Measurements from ENCODE around the gene EOLA1. TPM values are rescaled to one million over a fixed set of nuclear protein-coding genes. Genes with fewer than 3 reads are reported as not detected.

EOLA1 gene
- total and polyA plus RNA-seq, 2 experiments from 2014 or later, result 2.5 to 3.3 TPM

- H3K36me3 ChIP-seq (ENCODE audit: insufficient read depth), result no peaks in the 10 kb centered on the region
- no peak overlapping the region for H3K27ac ChIP-seq (ENCODE audit: low read depth)
- no peaks in the 10 kb centered on the region for H3K9me2 ChIP-seq (ENCODE audit: insufficient read depth)
- no peak overlapping the region for H3K4me2 ChIP-seq
- H3K27me3 ChIP-seq (ENCODE audit: insufficient read depth), result no peaks in the 10 kb centered on the region
- Mint-ChIP-seq H3K27ac (no peak overlapping the region), H3K36me3 (ENCODE audit: low read depth) (peaks cover 24% of the 10 kb centered on the region), H3K27me3 (ENCODE audit: insufficient read depth, low read depth, poor library complexity) (peaks cover 1% of the 10 kb centered on the region), H3K4me1 (no peaks in the 10 kb centered on the region), H3K9me3 (no peaks in the 10 kb centered on the region), H3K4me3 (no peak overlapping the region)
- H3F3A ChIP-seq (replicated peaks; ENCODE audit: low read depth), result no peaks in the 10 kb centered on the region
- no peak overlapping the region for H2AFZ ChIP-seq
- H4K20me1 ChIP-seq (replicated peaks; ENCODE audit: insufficient read depth), result no peaks in the 10 kb centered on the region
- no peaks in the 10 kb centered on the region for H3K4me1 ChIP-seq (ENCODE audit: insufficient read depth)
- H3K79me2 ChIP-seq (replicated peaks; ENCODE audit: insufficient read depth), result no peaks in the 10 kb centered on the region
- H3K4me3 ChIP-seq, result no peak overlapping the region
- ATAC-seq (no peak), DNase-seq (ENCODE audit: low spot score) (no peak)
- TF ChIP-seq POLR2AphosphoS5 (IDR thresholded peaks at IDR 0.05; ENCODE audit: low read depth) (no peak), ZNF462 (CRISPR knock-in tag; IDR thresholded peaks at IDR 0.05) (no peak), CREB1 (CRISPR knock-in tag; IDR thresholded peaks at IDR 0.05; ENCODE audit: low read depth) (no peak), ETS1 (IDR thresholded peaks at IDR 0.05) (no peak), EZH2 (IDR thresholded peaks at IDR 0.05; ENCODE audit: low read depth, unreplicated experiment) (no peak), JUNB (IDR thresholded peaks at IDR 0.05; ENCODE audit: unreplicated experiment) (no peak), EZH2phosphoT487 (IDR thresholded peaks at IDR 0.05; ENCODE audit: unreplicated experiment) (no peak), STAT1 (IDR thresholded peaks at IDR 0.05; ENCODE audit: unreplicated experiment) (no peak), NANOG (IDR thresholded peaks at IDR 0.05; ENCODE audit: borderline replicate concordance) (no peak), ZNF114 (CRISPR knock-in tag; IDR thresholded peaks at IDR 0.05) (no peak), REST (IDR thresholded peaks at IDR 0.05; ENCODE audit: unreplicated experiment) (no peak), ZNF331 (CRISPR knock-in tag; IDR thresholded peaks at IDR 0.05; ENCODE audit: low read depth) (no peak), CTCF (conservative IDR thresholded peaks at IDR 0.05; ENCODE audit: low read depth in 2 of 2) (no peak)
Measured at GRCh38 chrX:149491812-149492211, 49.0 kb upstream of the EOLA1 start.

All from GM23338 (cell line).